Astrocyte (in vitro differentiated cells and primary cell): ENCODE data around the gene MRPL19.

Experiments used
- EZH2 ChIP-seq: IDR thresholded peaks from 2 replicates; pipeline ENCODE4 v1.6.1; 2012; ENCODE audit warnings: mild to moderate bottlenecking, low read length, inconsistent platforms; ENCODE audit not compliant: insufficient read depth
- TF ChIP-seq, protein P1 (sequence below): IDR thresholded peaks from 2 replicates; pipeline ENCODE4 v1.5.1; 2011; ENCODE audit warnings: low read depth, mild to moderate bottlenecking, inconsistent platforms, low read length, moderate library complexity; ENCODE audit not compliant: insufficient read depth

DNA sequence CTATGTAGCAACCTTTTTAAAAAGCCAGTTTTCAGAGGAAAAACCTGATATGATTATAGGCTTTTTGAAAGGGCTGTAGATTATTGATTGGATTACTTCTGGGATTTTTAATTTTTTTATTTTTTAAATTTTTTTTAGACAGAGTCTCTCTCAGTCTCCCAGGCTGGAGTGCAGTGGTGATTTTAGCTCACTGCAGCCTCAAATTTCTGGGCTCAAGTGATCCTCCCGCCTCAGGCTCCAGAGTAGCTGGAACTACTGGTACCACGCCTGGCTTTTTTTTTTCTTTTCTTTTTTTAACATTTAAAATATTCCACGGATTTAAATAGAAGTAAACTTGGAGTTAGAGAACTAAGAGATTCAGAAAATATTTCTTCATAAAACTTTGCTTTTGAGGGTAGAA lies 1.2 kb downstream of the MRPL19 start:
- TF ChIP-seq, protein P1, sequence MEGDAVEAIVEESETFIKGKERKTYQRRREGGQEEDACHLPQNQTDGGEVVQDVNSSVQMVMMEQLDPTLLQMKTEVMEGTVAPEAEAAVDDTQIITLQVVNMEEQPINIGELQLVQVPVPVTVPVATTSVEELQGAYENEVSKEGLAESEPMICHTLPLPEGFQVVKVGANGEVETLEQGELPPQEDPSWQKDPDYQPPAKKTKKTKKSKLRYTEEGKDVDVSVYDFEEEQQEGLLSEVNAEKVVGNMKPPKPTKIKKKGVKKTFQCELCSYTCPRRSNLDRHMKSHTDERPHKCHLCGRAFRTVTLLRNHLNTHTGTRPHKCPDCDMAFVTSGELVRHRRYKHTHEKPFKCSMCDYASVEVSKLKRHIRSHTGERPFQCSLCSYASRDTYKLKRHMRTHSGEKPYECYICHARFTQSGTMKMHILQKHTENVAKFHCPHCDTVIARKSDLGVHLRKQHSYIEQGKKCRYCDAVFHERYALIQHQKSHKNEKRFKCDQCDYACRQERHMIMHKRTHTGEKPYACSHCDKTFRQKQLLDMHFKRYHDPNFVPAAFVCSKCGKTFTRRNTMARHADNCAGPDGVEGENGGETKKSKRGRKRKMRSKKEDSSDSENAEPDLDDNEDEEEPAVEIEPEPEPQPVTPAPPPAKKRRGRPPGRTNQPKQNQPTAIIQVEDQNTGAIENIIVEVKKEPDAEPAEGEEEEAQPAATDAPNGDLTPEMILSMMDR = no peak
- TF ChIP-seq EZH2 = no peak
